ENCODE results near the gene MLLT1. TPM values are rescaled to one million over a fixed set of nuclear protein-coding genes. Genes with fewer than 3 reads are reported as not detected.

Gene MLLT1
- total and polyA plus RNA-seq, 10 of the 15 experiments (the other 5 are each of a cell fraction or from before 2014, with no cell fraction given) = 0.16 to 61.1 (median 8.5) TPM

- WGBS (ENCODE audit: insufficient coverage, insufficient replicate concordance, low lambda C conversion rate, missing lambda C conversion rate) = 96% methylated on average over 23 of the region's 24 CpGs
- SMC1A ChIA-PET (ENCODE audit: uncharacterized antibody, unreplicated experiment) = interaction anchor here (2.1 kb wide), 1 partner anchor 16 kb away, joined by 9 read pairs; no protein-coding TSS in a partner anchor
- POLR2A ChIA-PET = no interaction called here
- H3K36me3 ChIP-seq (ENCODE audit: control insufficient read depth in 2 of 2, insufficient read depth in 2 of 2, low read length in 1 of 2) = peaks cover 4 to 38% of the 10 kb centered on the region in 2 experiments; a peak in 3 of 4 replicates
- CTCF ChIA-PET = interaction anchor here (0.6 to 4.3 kb wide), 8 partner anchors 14 to 171 kb away, joined by 3 to 30 read pairs (median 10); no protein-coding TSS in a partner anchor
- H3K9ac ChIP-seq (ENCODE audit: control insufficient read depth, insufficient read depth, low read length) = no peak overlapping the region
- RAD21 ChIA-PET (ENCODE audit: unreplicated experiment) = interaction anchor here (2.1 kb wide), 1 partner anchor 644 kb away, joined by 11 read pairs; no protein-coding TSS in a partner anchor
- H3K79me2 ChIP-seq (ENCODE audit: control insufficient read depth, insufficient read depth, low read length) = no peaks in the 10 kb centered on the region
- no peaks in the 10 kb centered on the region for H3K27me3 ChIP-seq (replicated peaks in 1 of 2; ENCODE audit: control insufficient read depth in 2 of 2, insufficient read depth in 2 of 2, low read length in 1 of 2)
- no peak for FAIRE-seq
- H3K9me3 ChIP-seq (replicated peaks; ENCODE audit: control insufficient read depth, insufficient read depth, low read length) = no peaks in the 10 kb centered on the region
- no peak overlapping the region for H3K27ac ChIP-seq (ENCODE audit: control insufficient read depth, insufficient read depth)
- no peak for ATAC-seq
- no peak overlapping the region for H3K4me3 ChIP-seq
- H3K4me1 ChIP-seq (ENCODE audit: control insufficient read depth, insufficient read depth, low read length) = no peaks in the 10 kb centered on the region
- no peak for DNase-seq (ENCODE audit: low read depth, low spot score)
- H4K20me1 ChIP-seq (ENCODE audit: control insufficient read depth, insufficient read depth) = no peaks in the 10 kb centered on the region
- intact Hi-C loops (cut with micrococcal nuclease; ENCODE audit: unreplicated experiment) = no loop called here
- no TSS peak for BruUV-seq (replicated peaks)
- no peak overlapping the region for H2AFZ ChIP-seq (ENCODE audit: control insufficient read depth, low read depth, low read length)
- TF ChIP-seq POLR2A (IDR thresholded peaks at IDR 0.05; ENCODE audit: low read depth, low read length) = peak; percentile 1; the same call in 1 of the 2 replicates
- no peak for TF ChIP-seq ESRRA (IDR thresholded peaks at IDR 0.05; ENCODE audit: low read length)
- in situ Hi-C loops (cut with MboI) = no loop called here
- H3K4me2 ChIP-seq (ENCODE audit: control insufficient read depth, insufficient read depth) = no peak overlapping the region
Measured at GRCh38 chr19:6219586-6220290, 60.0 kb downstream of the MLLT1 start.

- TF ChIP-seq POLR2AphosphoS2 (IDR thresholded peaks at IDR 0.05; ENCODE audit: low read depth, low read length) (no peak), SIN3A (IDR thresholded peaks at IDR 0.05; ENCODE audit: low read depth, low read length) (no peak), IKZF1 (conservative IDR thresholded peaks at IDR 0.05) (no peak), ASH2L (IDR thresholded peaks at IDR 0.05; ENCODE audit: borderline replicate concordance, low read depth) (no peak), ZNF592 (IDR thresholded peaks at IDR 0.05) (no peak)
- POLR2A ChIA-PET = interaction anchor here (0.8 kb wide), 1 partner anchor 24 kb away, joined by 3 read pairs; no protein-coding TSS in a partner anchor
- H3K27ac ChIP-seq (ENCODE audit: control insufficient read depth, insufficient read depth) = no peak overlapping the region
- BruUV-seq (replicated peaks) = no TSS peak
- FAIRE-seq (no peak), DNase-seq (ENCODE audit: low read depth, low spot score) (no peak), ATAC-seq (no peak)
- H4K20me1 ChIP-seq (ENCODE audit: control insufficient read depth, insufficient read depth) = no peaks in the 10 kb centered on the region
- no peaks in the 10 kb centered on the region for H3K27me3 ChIP-seq (replicated peaks in 1 of 2; ENCODE audit: control insufficient read depth in 2 of 2, insufficient read depth in 2 of 2, low read length in 1 of 2)
- H3K4me1 ChIP-seq (ENCODE audit: control insufficient read depth, insufficient read depth, low read length) = no peaks in the 10 kb centered on the region
- H3K9me3 ChIP-seq (replicated peaks; ENCODE audit: control insufficient read depth, insufficient read depth, low read length) = no peaks in the 10 kb centered on the region
- SMC1A ChIA-PET (ENCODE audit: uncharacterized antibody, unreplicated experiment) = interaction anchor here (1.2 to 2.1 kb wide), 4 partner anchors 16 to 93 kb away, joined by 3 to 11 read pairs (median 10); no protein-coding TSS in a partner anchor
- peaks cover 4 to 34% of the 10 kb centered on the region in 2 experiments; a peak in 3 of 4 replicates for H3K36me3 ChIP-seq (ENCODE audit: control insufficient read depth in 2 of 2, insufficient read depth in 2 of 2, low read length in 1 of 2)
- no peak overlapping the region for H2AFZ ChIP-seq (ENCODE audit: control insufficient read depth, low read depth, low read length)
- 65% methylated on average over 8 of the region's 8 CpGs for WGBS (ENCODE audit: insufficient coverage, insufficient replicate concordance, low lambda C conversion rate, missing lambda C conversion rate)
- no peaks in the 10 kb centered on the region for H3K79me2 ChIP-seq (ENCODE audit: control insufficient read depth, insufficient read depth, low read length)
- no peak overlapping the region for H3K9ac ChIP-seq (ENCODE audit: control insufficient read depth, insufficient read depth, low read length)
- in situ Hi-C loops (cut with MboI) (no loop called here), intact Hi-C loops (cut with micrococcal nuclease; ENCODE audit: unreplicated experiment) (no loop called here)
- RAD21 ChIA-PET (ENCODE audit: unreplicated experiment) = interaction anchor here (0.8 to 2.1 kb wide), 10 partner anchors 15 to 644 kb away, joined by 3 to 11 read pairs (median 4); partner anchors contain the start of gene DENND1C
- H3K4me2 ChIP-seq (ENCODE audit: control insufficient read depth, insufficient read depth) = no peak overlapping the region
- CTCF ChIA-PET = interaction anchor here (0.5 to 4.3 kb wide), 36 partner anchors 11 to 1745 kb away, joined by 3 to 30 read pairs (median 5); no protein-coding TSS in a partner anchor
- H3K4me3 ChIP-seq = no peak overlapping the region
Measured at GRCh38 chr19:6219147-6219525, 60.6 kb downstream of the MLLT1 start.
